Measurements from ENCODE around the gene DNAAF8.

DNAAF8 gene

GRCh38 chr16:4693956-4694641 is 40.2 kb upstream of the DNAAF8 start:
- intact Hi-C loops (cut with DNase I): loop anchor here (5.0 to 10.0 kb wide), 3 partner anchors 77 to 151 kb away; partner anchors contain the start of genes GLYR1, ROGDI and UBN1
- DNase-seq: peak in 2 of 10 donors; percentile 19 to 88

GRCh38 chr16:4694642-4695451 is 39.5 kb upstream of the DNAAF8 start:
- peak in 7 of 10 donors; percentile 55 to 94 (median 70) for DNase-seq
- intact Hi-C loops (cut with DNase I): loop anchor here (5.0 to 10.0 kb wide), 4 partner anchors 78 to 262 kb away; partner anchors contain the start of genes GLYR1, ROGDI, SEC14L5 and UBN1

DNA sequence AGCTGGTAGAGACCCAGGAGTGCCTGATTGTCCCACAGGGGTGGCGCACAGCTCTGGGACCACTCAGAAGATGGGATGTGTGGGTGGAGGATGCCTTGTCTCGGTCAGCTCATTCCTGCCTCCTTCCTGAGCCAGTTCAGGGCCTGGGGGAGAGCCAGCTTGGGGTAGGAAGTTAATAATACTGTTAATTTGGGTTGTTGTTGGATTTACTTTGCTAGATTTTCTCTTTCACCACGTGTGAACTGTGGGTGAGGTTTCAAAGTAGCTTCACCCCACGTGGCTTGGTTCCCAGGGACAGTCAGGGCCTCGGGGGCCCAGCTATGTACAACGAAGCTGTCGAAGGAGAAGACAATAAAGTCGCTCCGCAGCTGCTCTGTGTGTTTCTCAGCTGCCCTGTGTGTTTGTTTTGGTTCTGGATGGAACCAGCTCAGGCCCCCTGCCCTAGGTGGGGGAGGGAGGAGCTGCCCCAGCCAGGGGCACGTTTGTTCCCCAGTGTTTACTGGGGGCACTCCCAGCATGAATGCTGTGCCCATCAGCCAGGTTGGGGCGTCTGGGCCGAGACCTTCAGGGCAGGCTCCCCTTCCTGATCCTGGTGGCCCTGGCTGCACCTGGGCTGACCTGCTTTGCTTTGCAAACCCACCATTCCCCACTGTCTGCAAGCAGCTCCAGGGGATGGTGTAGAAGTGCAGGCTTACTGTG is 38.7 kb upstream of the DNAAF8 start:
- intact Hi-C loops (cut with DNase I): loop anchor here (5.0 to 10.0 kb wide), 2 partner anchors 149 to 262 kb away; partner anchors contain the start of genes GLYR1, SEC14L5 and UBN1

DNA sequence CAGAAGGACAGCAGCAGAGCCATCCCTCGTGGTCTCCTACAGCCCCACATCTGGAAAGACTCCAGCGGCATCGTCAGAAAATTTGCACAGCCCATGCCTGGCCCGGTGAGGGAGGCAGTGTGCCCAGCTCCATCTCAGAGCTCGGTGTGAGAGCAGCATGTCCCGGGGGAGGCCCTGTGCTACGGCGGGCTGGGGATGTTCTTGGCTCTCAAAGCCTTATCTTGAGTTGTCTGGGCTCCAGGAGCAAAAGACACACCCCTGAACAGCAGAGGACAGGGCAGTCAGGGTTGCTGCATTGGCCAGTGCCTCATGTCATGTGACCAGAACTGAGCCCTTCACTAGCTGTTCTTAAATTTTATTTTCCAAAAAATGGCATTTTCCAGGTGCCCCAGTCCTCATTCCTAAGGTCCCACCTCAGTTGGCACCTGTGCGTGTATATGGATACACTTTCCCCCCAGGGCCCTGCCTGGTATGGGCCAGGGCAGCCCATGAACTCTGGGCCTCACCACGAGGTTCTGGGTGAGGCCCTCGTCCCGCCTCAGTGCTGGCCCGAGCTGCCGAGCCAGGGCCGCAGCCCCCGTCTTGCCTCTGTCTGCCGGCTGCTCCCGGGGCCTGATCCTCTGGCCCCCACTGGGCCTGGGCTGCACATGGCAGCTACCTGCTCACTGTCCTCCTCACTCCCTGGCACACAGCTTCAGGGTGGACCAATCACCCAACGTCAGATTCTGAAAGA is 38.0 kb upstream of the DNAAF8 start:
- intact Hi-C loops (cut with DNase I): loop anchor here (5.0 to 10.0 kb wide), 2 partner anchors 148 to 261 kb away; partner anchors contain the start of genes GLYR1, SEC14L5 and UBN1
- peak in 5 of 10 donors; percentile 55 to 90 (median 62) for DNase-seq

More for the DNA sequence above, 38.7 kb upstream of the DNAAF8 start:
- no peak for DNase-seq

GRCh38 chr16:4696905-4697847 is 37.2 kb upstream of the DNAAF8 start:
- intact Hi-C loops (cut with DNase I): loop anchor here (5.0 to 10.0 kb wide), 2 partner anchors 148 to 260 kb away; partner anchors contain the start of genes GLYR1, SEC14L5 and UBN1
- DNase-seq: peak in 1 of 10 donors; percentile 79

- DNase-seq: peak in 1 of 10 donors; percentile 67
- intact Hi-C loops (cut with DNase I): loop anchor here (5.0 to 10.0 kb wide), 2 partner anchors 147 to 259 kb away; partner anchors contain the start of genes GLYR1, SEC14L5 and UBN1
Measured at GRCh38 chr16:4697848-4698291, 36.5 kb upstream of the DNAAF8 start.

DNA sequence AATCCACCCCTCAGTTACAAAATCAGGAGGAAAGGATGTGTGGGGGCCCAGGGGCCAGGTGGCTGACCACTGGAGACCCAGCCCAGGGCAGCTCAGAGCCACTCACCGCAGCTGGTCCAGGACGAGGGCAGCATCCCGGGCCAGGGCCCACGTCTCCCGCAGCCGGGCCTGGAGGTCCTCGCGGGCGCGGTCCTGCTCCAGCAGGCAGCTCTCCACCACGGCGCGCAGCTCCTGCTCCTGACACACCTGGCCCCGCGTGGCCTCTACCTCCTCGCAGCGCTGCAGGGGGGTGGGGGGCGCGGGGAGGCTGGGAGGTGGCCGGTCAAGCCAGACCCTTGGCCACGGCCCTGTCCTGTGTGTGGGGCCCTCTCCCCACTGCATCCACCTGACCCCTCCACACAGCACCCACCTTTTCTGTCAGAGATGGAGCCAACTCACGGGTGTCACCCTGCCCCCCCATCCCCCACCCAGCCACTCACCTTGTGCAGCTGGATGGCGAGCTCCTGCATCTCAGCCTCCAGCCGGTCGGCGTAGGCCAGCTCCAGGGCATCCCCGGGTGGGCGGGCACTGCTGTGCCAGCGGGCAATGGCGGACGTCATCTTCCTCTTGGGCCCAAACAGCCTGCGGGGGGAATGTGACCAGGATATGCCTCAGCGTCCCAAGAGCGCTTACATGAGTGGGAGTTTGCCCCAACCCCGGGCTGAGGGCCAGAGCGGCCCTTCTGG is 35.9 kb upstream of the DNAAF8 start:
- intact Hi-C loops (cut with DNase I): loop anchor here (5.0 to 10.0 kb wide), 2 partner anchors 146 to 259 kb away; partner anchors contain the start of genes GLYR1, SEC14L5 and UBN1
- peak in 1 of 10 donors; percentile 73 for DNase-seq

- intact Hi-C loops (cut with DNase I): loop anchor here (5.0 to 10.0 kb wide), 2 partner anchors 146 to 258 kb away; partner anchors contain the start of genes GLYR1, SEC14L5 and UBN1
- peak in 2 of 10 donors; percentile 52 to 67 for DNase-seq
Measured at GRCh38 chr16:4699046-4699556, 35.2 kb upstream of the DNAAF8 start.

DNA sequence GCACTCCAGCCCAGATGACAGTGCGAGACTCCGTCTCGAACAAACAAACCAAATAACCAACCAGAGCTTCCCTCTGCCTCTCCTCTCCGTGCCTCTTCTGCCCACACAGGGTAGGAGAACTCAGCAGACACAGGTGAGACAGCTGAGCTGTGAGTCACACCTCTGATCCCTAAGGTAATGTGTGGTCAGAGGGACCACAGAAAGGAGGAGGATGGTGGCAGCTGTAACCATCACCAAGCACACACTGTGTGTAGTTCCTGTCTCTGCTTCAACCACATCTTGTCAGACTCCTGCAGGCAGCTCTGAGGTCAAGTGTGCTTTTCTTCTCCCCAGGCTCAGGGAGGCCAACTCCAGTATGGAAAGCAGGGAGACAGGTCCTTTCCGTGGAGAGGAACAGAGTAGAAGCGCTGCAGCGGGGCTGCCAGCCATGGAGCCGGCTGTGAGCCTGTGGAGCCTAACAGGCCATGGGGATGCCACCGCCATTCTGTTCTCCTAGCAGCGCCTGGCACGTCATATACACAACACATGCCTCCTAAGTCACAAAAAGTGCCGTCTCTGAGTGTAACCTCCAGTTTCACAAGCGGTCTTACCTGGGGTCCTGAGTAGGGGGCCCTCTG is 33.8 kb upstream of the DNAAF8 start:
- peak in 2 of 10 donors; percentile 33 for DNase-seq
- intact Hi-C loops (cut with DNase I): no loop called here

DNA sequence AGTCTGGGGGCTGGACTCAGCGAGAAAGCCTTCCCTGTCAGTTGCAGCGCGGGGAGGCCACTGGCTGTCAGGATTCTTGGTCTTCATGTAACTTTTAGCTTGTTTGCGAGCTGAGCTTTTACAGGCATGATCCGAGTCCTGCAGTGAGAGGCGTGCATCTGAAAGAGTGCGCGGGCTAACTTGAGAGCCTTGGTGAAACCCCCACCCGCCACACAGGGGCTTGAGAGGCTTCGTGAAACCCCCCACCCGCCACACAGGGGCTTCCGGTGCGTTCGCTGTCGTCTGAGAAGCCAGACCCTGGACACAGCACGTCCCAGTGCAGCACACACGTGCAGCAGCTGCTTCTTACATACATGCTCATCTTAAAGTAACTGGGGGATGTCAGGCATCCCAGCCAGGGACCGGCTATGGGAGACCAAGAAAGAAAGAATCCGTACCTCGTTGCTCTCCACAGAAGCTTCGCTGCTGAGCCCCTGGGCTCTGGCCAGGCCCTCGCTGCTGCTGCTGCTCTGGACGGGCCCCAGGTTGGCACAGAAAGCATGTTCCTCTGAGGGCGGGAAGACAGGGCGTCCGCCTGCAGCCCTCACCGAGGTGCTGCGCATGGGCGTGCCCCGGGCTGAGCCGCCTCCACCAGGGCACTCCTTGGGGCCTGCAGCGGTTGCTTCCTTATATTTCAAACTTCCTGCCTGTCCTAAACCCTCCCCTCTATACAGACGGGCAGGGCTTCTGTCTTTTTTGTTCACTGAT is 33.2 kb upstream of the DNAAF8 start:
- peak in 3 of 10 donors; percentile 77 to 86 (median 85) for DNase-seq
- intact Hi-C loops (cut with DNase I): no loop called here

DNA sequence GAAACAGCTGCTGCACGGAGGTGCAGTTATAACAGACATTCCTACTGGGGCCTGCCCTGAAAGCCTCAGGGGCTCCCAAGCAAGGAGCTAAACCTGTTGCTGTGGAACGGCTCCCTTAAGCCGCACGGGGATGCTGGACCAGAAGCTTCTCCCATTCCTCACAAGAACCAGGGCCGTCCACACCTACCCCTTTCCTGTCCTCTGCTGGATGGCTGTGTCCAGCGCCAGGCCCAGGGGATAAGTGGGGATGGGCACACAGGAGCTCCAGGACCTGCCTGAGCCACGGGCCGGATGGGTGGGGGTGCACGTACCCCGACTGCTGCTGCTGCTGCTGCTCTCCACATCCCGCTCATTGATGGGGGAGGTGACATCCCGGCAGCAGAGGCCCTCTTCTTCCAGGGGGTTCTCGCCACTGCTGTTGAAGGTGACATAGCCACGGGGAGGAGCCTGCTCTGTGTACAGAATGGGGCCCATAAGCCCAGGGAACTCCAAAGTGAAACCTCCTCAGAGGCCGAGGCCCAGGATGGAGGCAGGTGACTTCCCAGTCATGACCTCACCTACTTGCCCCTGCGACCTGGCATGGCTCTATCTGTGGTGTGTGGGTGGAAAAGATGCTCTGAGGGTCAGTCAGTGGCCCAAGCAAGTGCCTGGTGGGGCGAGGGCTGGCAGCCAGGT is 32.4 kb upstream of the DNAAF8 start:
- DNase-seq: peak in 3 of 10 donors; percentile 48 to 70 (median 70)
- intact Hi-C loops (cut with DNase I): no loop called here

DNA sequence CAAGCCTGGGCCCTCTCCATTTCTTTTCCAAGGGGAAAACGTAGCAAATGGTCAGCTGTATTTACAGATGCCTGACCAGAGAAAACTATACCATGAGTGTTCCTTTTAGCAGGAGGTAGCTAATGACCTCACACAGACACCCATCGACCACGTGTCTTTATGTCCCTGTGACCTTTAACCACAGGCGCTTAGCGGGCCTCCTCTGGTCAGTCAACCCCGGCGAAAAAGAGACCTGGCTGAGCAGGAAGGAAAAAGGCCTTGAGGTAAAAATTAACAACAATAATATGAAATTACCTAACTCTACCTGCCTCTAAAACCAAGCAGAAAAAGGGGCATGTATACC is 31.9 kb upstream of the DNAAF8 start:
- intact Hi-C loops (cut with DNase I): no loop called here
- peak in 2 of 10 donors; percentile 8 to 39 for DNase-seq

GRCh38 chr16:4703906-4704305 is 30.4 kb upstream of the DNAAF8 start:
- intact Hi-C loops (cut with DNase I): no loop called here
- DNase-seq: peak in 3 of 10 donors; percentile 15 to 65 (median 27)

GRCh38 chr16:4704491-4704890 is 29.8 kb upstream of the DNAAF8 start:
- intact Hi-C loops (cut with DNase I): no loop called here
- DNase-seq: peak in 1 of 10 donors; percentile 26

DNA sequence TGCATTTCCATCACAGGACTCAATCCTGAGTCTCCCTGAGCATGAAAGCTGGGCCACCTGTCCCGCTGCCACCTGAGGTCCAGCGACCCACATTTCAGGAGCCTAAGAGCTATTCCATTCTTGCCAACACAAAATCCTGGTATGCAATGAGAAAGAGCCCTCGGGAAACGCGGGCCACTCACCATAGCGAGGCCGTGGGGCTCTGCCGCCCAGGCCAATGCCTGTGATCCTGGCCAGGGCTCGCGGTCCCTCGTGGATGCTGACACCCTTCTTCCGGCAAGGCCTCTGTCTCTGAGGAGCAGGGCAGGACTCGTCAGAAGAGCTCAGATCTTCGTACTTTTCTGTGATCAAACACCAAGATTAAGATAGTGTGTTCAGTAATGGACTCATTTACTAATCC is 29.4 kb upstream of the DNAAF8 start:
- intact Hi-C loops (cut with DNase I): no loop called here
- peak in 3 of 10 donors; percentile 23 to 59 (median 49) for DNase-seq

GRCh38 chr16:4706871-4707270 is 27.5 kb upstream of the DNAAF8 start:
- intact Hi-C loops (cut with DNase I): no loop called here

More at GRCh38 chr16:4706871-4707270, 27.5 kb upstream of the DNAAF8 start:
- peak in 6 of 10 donors; percentile 36 to 94 (median 66) for DNase-seq

Measured in posterior cingulate gyrus (tissue), 11 donors.